GM21367 (cell line): ENCODE results near the gene CALR.
"Not testable (repeated sequence)": the region's sequence is repeated elsewhere in the genome, so short reads cannot be mapped to it uniquely, and the experiment has no call there.

Source experiments
- ATAC-seq: cut with Tn5 transposase; IDR thresholded peaks from one replicate; pipeline ENCODE4 v1.9.1; 2021; ENCODE audit not compliant: unreplicated experiment

CALR gene

DNA sequence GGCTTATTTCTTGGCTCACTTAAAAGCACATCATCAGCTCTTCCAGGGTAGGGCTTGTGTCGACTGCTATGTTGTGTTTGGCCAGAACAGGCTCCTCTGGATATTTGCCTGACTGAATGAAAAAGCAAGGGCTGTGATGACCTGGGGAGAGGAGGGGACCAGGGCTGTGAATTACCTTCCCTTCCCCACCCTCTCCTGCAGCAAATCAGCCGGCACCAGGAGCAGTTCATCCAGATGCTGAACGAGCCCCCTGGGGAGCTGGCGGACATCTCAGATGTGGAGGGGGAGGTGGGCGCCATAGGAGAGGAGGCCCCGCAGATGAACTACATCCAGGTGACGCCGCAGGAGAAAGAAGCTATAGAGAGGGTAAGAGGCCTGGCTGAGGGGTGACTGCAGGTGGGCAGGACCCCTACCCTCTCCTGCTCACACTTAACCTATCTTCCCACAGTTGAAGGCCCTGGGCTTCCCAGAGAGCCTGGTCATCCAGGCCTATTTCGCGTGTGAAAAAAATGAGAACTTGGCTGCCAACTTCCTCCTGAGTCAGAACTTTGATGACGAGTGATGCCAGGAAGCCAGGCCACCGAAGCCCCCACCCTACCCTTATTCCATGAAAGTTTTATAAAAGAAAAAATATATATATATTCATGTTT, 14.2 kb downstream of the CALR start:
- no peak for ATAC-seq

DNA sequence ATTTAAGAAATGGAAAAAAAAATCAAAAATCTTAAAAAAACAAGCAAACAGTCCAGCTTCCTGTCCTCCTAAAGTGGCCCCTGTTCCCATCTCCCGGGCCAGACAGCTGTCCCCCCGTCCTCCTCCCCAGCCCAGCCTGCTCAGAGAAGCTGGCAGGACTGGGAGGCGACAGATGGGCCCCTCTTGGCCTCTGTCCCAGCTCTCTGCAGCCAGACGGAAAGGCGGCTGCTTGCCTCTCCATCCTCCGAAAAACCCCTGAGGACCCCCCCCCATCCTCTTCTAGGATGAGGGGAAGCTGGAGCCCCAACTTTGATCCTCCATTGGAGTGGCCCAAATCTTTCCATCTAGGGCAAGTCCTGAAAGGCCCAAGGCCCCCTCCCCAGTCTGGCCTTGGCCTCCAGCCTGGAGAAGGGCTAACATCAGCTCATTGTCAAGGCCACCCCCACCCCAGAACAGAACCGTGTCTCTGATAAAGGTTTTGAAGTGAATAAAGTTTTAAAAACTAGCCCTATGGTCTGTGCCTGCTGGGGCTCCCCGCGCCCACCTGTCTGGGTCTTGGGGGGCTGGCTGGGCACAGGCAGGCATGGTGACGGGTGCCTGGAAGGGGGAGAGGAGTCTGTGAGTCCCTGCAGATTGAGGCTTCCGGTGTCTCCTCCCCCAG, 14.9 kb downstream of the CALR start:
- ATAC-seq, result no peak

DNA sequence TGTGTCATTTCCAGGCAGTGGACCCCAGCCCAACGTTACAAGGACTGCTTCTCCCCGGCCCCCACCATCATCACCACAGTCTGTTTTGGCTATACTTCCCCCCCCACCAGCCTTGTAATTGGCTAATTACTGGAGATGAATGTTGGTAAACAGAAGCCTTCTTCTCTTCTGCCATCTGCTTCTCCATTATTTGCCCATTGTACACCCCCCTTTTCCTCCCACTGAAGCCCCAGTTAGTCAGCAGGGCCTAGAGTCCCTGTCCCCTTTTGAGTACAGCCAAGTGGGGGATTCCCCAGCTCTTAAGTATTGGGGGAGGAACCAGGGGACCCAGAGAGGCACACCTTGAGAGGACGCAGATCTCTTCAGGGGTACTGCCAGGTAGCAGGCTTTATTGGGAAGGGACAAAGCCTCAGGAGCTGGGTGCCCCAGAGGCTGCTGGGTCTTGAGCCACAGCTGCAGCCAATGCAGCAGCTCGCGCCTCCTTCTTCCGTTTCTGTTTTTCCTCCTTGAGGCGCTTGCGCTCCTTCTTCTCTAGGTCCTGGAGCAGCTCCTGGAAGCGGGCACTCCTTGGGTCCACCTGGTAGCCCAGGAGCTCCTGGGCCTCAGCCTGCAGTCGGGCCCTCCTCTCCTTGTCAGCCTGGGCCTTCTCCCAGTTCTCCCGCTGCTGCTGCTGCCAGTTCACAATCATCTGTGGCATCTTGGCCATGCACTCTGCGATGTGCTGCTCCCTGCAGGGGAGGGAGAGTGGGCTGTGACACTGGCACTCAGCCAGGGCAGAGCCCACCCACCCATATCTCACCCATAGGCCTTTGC, 15.6 kb downstream of the CALR start:
- no peak for ATAC-seq

DNA sequence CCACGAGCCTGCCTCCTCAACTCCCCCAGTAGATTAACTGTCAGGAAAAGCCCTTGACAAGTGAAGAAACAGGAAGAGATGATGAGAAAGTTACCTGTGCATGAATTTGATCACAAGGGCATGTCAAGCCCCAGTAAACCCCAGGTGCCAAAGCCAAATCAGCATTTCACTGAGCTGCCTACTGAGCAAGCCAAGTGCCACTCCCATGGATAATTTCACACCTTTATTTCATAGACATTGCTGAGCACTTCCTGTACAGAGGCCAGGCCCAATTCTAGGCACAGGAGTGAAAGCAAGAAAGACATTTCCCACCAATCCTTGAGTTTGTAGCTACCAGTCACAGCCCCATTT, 16.2 kb downstream of the CALR start:
- no peak for ATAC-seq

DNA sequence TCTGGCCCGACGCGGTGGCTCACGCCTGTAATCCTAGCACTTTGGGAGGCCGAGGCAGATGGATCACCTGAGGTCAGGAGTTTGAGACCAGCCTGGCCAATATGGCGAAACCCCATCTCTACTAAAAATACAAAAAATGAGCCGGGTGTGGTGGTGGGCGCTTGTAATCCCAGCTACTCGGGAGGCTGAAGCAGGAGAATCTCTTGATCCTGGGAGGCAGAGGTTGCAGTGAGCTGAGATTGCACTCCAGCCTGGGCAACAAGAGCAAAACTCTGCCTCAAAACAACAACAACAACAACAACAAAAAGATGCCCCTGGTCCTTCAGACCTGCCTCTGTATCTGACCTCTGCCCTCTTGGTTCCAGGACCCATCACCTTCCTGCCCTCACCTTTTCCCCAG, 17.2 kb downstream of the CALR start:
- not testable (repeated sequence) for ATAC-seq

DNA sequence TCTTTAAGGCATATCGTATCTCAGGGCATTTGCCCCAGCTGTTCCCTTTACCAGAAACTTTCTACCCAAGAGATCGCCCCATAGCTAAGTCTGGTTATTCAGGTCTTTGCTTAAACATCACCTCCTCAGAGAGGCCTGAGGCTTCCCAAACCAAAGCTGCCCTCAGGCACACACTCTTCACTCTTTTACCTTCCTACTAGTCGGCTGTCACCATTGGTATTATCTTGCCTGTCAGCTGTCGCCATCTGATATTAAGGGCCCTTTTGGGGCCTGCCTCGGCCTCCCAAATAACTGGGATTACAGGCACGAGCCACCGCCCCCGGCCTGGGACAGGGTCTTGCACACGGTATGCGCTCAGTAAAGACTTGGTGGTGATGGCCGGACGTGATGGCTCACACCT, 17.6 kb downstream of the CALR start:
- ATAC-seq, result no peak

DNA sequence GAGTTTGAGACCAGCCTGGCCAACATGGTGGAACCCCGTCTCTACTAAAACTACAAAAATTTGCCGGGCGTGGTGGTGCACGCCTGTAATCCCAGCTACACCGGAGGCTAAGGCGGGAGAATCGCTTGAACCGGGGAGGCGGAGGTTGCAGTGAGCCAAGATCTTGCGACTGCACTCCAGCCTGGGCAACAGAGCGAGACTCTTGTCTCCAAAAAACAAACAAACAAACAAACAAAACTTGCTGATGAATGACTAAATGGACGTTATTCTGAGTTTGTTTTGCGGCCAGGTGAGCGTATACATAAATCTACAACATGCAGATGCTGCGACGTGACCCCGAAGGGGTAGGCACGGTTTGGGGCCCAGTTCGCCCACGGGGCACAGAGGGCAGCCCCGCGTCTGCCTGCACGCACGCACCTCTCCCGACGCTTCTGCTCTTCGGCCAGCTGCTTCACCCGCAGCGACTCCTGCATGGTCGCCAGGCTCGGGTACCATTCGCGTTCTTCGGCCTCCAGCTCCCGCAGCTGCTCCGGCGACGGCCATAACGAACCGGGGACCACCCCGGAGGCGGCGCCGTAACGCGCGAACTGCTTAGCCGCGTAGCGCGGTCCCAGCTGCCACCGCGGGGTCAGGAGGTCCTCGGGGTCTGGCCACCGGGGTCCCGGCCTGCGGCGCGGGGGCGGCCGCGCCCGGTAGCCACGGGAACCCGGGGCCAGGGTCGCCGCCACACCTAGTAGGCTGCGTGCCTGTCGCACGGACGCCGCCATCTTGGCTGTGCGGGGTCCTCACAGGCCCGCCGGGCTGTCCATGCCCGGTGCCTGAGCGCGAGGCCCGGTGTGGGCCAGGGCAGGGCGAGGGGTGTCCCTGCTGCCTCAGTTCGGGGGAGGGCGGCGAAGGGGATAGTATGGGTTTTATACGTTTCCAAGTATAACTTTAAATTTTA, 18.3 kb downstream of the CALR start, which contains the start of gene GADD45GIP1:
TSS of gene GADD45GIP1 (minus strand) at position 778 of the 943 bp plus-strand sequence. CDS start at position 767, 11 bp downstream.
- ATAC-seq, result no peak

DNA sequence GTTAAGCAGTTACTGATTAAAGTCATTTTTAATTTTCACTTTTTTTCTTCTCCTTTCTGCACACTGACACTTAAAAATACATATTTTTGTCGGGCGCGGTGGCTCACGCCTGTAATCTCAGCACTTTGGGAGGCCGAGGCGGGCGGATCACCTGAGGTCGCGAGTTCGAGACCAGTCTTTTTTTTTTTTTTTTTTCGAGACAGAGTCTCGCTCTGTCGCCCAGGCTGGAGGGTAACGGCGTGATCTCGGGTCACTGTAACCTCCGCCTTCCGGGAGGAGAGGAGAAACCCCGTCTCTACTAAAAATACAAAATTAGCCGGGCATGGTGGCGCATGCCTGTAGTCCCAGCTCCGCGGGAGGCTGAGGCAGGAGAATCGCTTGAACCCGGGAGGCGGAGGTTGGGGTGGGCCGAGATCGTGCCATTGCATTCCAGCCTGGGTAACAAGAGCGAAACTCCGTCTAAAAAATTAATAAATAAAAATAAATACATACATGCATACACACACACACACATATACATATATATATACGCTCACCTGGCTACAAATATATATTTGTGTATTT, 19.1 kb downstream of the CALR start:
- not testable (repeated sequence) for ATAC-seq

DNA sequence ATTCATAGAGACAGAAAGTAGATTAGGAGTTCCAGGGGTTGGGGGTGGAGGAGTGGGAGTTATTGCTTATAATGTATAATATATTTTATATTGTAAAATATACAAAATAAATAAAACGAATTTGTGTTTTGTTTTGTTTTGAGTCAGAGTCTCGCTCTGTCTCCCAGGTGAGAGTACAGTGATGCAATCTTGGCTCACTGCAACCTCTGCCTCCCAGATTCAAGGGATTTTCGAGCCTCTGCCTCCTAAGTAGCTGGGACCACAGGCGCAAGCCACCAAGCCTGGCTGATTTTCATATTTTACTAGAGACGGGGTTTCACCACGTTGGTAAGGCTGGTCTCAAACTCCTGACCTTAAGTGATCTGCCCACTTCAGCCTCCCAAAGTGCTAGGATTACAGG, 21.1 kb downstream of the CALR start:
- ATAC-seq, result no peak

DNA sequence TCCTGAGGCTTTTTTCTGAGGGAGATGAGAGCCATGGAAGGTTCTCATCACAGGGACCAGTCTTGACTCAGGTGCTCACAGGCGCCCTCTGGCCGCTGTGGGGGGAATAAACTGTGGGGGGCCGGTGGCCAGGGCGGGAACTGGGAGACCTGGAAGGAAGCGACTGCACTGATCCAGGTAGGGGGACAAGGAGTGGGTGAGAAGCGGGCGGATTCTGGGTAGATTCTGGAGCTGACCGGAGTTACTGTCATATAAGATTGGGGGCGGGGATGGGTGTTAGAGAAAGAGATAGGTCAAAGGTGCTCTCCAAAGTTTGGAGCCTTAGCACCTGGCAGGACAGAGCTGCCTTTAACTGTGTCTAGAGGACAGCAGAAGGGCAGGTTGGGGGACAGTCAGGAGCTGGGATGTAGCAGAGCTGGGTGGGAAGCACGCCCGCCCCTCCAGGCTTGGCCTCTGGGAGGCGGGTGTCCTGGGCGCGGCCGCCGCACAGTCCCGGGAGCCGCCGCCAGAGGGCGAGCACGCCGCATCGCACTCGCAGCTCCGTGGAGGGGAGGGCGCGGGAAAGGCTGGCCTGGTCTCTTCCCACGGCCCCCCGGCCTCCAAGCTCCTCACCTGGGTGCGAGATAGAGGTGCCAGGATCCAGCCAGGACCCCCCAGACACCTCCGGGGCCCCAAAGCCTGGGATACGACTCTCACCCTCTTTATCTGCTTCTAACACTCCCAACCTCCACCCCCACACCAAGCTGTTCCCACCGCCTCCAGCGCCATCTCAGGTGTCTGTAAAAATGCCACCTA, 26.8 kb downstream of the CALR start:
- ATAC-seq, result no peak

DNA sequence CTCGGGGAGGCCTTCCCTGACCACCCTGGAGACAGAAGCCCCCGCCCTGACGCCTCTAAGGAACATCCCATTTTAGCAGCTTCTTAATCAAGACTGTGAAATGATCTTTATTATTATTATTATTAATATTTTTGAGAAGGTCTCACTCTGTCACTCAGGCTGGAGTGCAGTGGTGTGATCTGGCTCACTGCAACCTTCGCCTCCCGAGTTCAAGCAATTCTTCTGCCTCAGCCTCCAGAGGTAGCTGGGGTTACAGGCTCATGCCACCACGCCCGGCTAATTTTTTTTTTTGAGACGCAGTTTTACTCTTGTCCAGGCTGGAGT, 27.4 kb downstream of the CALR start:
- no peak for ATAC-seq

DNA sequence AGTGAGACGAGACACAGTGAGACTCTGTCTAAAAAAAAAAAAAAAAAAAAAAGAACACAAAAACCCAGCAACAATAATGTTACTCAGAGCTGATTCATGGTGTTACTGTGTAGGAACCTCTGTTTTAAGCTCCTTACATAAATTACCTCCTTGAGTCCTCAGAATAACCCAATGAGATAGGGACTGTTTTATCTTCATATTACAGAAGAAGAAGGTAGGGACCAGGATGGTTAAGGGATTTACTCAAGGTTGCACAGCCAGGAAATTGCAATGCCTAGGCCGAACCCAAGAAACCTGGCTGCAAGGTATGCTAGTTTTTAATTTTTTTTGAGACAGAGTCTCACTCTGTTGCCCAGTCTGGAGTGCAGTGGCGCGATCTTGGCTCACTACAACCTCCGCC, 29.5 kb downstream of the CALR start:
- ATAC-seq, result no peak

DNA sequence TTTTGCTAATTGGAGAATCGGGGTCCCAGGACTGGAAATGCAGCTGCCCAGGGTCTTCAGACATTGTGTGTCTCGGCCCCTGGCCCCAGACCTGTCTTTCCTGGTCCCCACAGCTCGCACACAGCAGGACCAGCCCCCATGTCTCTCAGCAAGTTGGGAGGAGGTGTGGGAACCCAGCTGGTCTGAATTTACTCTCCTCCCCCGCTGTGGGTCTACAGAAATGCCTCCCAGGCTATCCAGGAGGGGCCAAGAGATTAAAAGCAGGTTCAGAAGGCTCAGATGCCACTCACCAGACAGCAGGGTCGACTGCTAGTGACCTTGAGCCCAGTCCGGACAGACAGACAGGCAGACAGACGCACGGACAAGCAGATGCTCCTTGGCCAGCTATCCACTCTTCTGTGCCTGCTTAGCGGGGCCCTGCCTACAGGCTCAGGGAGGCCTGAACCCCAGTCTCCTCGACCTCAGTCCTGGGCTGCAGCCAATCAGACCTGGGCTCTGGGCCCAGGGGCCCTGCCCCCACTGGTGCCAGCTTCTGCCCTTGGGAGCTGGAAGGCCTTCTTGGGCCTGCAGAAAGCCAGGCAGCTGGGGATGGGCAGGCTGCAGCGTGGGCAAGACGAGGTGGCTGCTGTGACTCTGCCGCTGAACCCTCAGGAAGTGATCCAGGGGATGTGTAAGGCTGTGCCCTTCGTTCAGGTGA, 31.0 kb downstream of the CALR start, which contains the start of gene DAND5:
TSS of gene DAND5 (plus strand) at position 285 of the 697 bp plus-strand sequence. CDS start at position 370, 85 bp downstream.
- ATAC-seq, result no peak

DNA sequence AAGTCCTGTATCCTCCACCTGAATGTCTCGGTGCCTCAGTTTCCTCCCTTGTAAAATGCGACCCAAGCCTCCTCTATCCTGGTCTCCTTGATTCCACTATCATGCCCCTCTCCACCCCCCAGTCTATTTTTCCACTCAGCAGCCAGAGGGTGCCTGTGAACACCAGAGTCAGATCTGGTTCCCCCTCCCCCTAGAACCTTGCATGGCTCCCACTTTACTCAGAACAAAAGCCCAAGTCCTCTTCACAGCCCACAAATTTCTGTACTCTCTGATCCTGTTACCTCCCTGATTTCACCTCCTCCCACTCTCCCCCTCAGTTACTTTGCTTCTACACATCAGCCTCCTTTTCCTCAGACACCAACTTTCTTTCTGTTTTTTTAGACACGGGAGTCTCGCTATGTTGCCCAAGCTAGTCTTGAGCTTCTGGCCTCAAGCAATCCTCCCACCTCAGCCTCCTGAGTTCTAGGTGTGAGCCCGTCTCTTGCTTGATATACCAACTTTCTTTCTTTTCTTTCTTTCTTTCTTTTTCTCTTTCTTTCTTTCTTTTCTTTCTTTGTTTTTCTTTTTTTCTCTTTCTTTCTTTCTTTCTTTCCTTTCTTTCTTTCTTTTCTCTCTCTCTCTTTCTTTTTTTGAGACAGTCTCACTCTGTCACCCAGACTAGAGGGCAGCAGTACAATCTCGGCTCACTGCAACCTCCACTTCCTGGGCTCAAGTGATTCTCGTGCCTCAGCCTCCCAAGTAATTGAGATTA, 31.8 kb downstream of the CALR start:
- no peak for ATAC-seq

DNA sequence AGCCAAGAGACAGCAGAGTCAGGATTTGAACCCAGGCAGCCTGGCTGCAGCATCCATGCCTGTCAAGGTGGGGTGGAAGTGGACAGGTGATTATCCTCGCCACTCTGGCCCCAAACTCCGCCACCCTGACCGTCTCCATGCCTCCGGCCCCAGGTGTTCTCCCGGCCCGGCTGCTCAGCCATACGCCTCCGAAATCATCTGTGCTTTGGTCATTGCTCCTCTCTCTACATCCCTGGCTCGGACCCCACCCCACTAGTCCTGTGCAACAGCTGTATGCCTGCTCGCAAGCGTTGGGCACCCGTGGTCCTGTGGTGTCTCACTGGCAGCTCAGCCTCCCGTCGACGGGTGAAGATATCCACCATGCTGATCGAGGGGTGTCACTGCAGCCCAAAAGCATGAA, 34.8 kb downstream of the CALR start:
- no peak for ATAC-seq

DNA sequence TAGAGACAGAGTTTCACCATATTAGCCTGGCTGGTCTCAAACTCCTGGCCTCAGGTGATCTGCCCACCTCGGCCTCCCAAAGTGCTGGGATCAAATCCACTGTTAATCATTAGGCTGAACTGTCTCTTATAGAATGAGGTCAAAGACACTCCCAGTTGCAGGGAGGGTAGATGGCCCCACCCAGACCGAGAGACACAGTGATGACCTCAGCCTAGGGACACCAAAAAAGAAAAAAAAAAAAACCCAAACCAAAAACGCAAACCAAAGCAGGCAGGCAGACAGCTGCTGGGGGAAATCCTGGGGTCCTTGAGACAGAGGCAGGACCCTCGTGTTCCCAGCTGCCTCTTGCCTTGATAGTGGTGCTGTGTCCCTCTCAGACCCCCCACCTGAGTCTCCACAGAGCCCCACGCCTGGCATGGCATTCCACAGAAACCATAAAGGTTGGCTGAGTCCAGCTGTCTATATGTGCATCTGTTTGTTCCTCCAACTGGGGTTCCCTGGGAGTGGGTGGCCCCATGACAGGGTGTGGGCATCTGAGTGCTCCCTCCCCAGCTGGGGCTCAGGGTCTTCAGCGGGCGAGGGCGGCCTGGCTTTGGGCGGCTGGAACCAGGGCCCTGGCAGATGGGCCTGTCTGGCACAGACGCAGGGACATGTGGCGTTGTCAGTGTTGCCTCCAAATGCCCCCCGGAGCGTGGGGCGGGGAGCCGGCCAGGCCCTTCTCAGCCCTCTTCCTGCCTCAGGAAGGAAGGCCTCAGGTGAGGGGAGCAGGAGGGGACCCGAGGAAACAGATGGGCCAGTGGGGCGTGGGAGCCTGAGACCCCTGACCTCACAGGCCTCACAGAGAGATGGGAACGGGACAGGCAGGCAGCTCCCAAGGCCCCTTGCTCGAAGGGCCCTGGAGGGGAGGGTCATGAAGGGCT, 36.2 kb downstream of the CALR start:
- ATAC-seq, result no peak

DNA sequence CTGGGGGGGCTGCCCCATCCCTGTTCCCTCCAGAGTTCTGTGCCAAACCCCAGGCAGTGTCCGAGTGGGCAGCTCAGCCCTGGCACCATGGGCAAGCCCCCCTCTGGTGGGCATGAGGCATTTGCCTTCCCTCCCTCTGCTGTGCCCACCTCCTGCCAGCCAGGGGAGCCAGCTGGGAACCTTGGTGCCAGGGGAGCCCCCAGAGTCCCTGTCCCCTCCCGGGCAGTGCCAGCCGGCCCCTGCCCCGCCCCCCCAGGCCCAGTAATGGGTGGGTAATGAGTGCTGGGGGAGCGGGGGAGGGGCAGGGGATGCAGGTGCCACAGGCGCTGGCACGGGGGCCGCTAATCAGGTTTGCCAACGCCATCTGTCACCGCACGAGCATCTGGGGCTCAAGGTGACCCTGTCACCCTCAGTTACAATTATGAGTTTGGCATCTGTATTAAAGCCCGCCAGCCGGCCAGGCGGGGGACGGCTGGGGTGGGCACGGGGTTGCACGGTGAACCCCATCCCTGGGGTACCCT, 36.9 kb downstream of the CALR start:
- no peak for ATAC-seq
